ENCODE data around the gene USP9X.

- TF ChIP-seq POLR2AphosphoS5 (IDR thresholded peaks at IDR 0.05; ENCODE audit: low read depth), result no peak
- no peak for TF ChIP-seq ZNF114 (CRISPR knock-in tag; IDR thresholded peaks at IDR 0.05)
- TF ChIP-seq EZH2 (IDR thresholded peaks at IDR 0.05; ENCODE audit: low read depth, unreplicated experiment), result no peak
- no peak for TF ChIP-seq CTCF (conservative IDR thresholded peaks at IDR 0.05; ENCODE audit: low read depth in 2 of 2)
- no peak for TF ChIP-seq ZNF331 (CRISPR knock-in tag; IDR thresholded peaks at IDR 0.05; ENCODE audit: low read depth)
- no peak for TF ChIP-seq REST (IDR thresholded peaks at IDR 0.05; ENCODE audit: unreplicated experiment)
- no peak for TF ChIP-seq NANOG (IDR thresholded peaks at IDR 0.05; ENCODE audit: borderline replicate concordance)
- no peak for TF ChIP-seq ETS1 (IDR thresholded peaks at IDR 0.05)
- no peak for TF ChIP-seq EZH2phosphoT487 (IDR thresholded peaks at IDR 0.05; ENCODE audit: unreplicated experiment)
- TF ChIP-seq CREB1 (CRISPR knock-in tag; IDR thresholded peaks at IDR 0.05; ENCODE audit: low read depth), result no peak
- no peak for TF ChIP-seq ZNF462 (CRISPR knock-in tag; IDR thresholded peaks at IDR 0.05)
- no peak for TF ChIP-seq JUNB (IDR thresholded peaks at IDR 0.05; ENCODE audit: unreplicated experiment)
Observed at GRCh38 chrX:41055740-41056139, 29.5 kb upstream of the USP9X start.
